GM23248 (cell line): ENCODE results near the gene MAN1C1. TPM values are rescaled to one million over a fixed set of nuclear protein-coding genes. Genes with fewer than 3 reads are reported as not detected.

Source experiments
- DNase-seq: peaks from one replicate; pipeline ENCODE4 v3.0.0-alpha.2; 2015
- H2AFZ ChIP-seq: fragments of 200-600 bp; sonication (generic); 2 replicates; pipeline ENCODE4 v1.6.1; 2016; ENCODE audit warnings: antibody characterized with exemption
- H3F3A ChIP-seq: fragments of 200-600 bp; sonication (generic); 2 replicates; pipeline ENCODE4 v1.6.1; 2016; ENCODE audit warnings: mild to moderate bottlenecking, antibody characterized with exemption, mixed run types; ENCODE audit not compliant: insufficient read depth
- H3K27ac ChIP-seq: fragments of 200-600 bp; sonication (generic); 2 replicates; pipeline ENCODE4 v1.5.1; 2016; ENCODE audit warnings: mild to moderate bottlenecking
- H3K27me3 ChIP-seq: fragments of 200-600 bp; sonication (generic); replicated peaks from 2 replicates; pipeline ENCODE4 v1.6.1; 2016; ENCODE audit warnings: mild to moderate bottlenecking; ENCODE audit not compliant: insufficient read depth
- H3K36me3 ChIP-seq: fragments of 200-600 bp; sonication (generic); 2 replicates; pipeline ENCODE4 v1.6.1; 2016; ENCODE audit warnings: low read depth, mild to moderate bottlenecking
- H3K4me1 ChIP-seq: fragments of 200-600 bp; sonication (generic); 2 replicates; pipeline ENCODE4 v1.6.1; 2016; ENCODE audit warnings: mild to moderate bottlenecking; ENCODE audit not compliant: insufficient read depth
- H3K4me2 ChIP-seq: fragments of 200-600 bp; sonication (generic); one replicate; pipeline ENCODE4 v1.6.1; 2016; ENCODE audit warnings: mild to moderate bottlenecking; ENCODE audit not compliant: unreplicated experiment
- H3K4me3 ChIP-seq: fragments of 200-600 bp; sonication (generic); 2 replicates; pipeline ENCODE4 v1.5.1; 2016; ENCODE audit warnings: mild to moderate bottlenecking
- H3K79me2 ChIP-seq: fragments of 200-600 bp; sonication (generic); 2 replicates; pipeline ENCODE4 v1.6.1; 2016; ENCODE audit warnings: mild to moderate bottlenecking; ENCODE audit not compliant: insufficient read depth
- H3K9ac ChIP-seq: fragments of 200-600 bp; sonication (generic); 2 replicates; pipeline ENCODE4 v1.6.1; 2016; ENCODE audit warnings: mild to moderate bottlenecking
- H3K9me2 ChIP-seq: fragments of 200-600 bp; sonication (generic); 2 replicates; pipeline ENCODE4 v1.6.1; 2016; ENCODE audit warnings: mixed run types, mild to moderate bottlenecking, moderate library complexity; ENCODE audit not compliant: insufficient read depth
- H3K9me3 ChIP-seq: fragments of 200-600 bp; sonication (generic); one replicate; pipeline ENCODE4 v1.6.1; 2017; ENCODE audit warnings: low read depth
- H4K20me1 ChIP-seq: fragments of 200-600 bp; sonication (generic); 2 replicates; pipeline ENCODE4 v1.6.0; 2016; ENCODE audit not compliant: insufficient read depth
- EZH2 ChIP-seq: fragments of 200-600 bp; sonication (generic); IDR thresholded peaks from 2 replicates; pipeline ENCODE4 v1.6.1; 2018; ENCODE audit warnings: antibody characterized with exemption, mild to moderate bottlenecking; ENCODE audit not compliant: insufficient read depth, poor library complexity, severe bottlenecking
- EZH2phosphoT487 ChIP-seq: fragments of 200-600 bp; sonication (generic); IDR thresholded peaks from 2 replicates; pipeline ENCODE4 v1.6.1; 2018; ENCODE audit warnings: antibody characterized with exemption, moderate library complexity, mild to moderate bottlenecking, low read depth; ENCODE audit not compliant: insufficient read depth
- WGBS, 2 experiments: methylation state at CpG; one replicate each; pipeline ENCODE4 v1.1.6; 2015 to 2017; ENCODE audit warnings: low lambda C conversion rate in 2 of 2, low coverage in 1 of 2; ENCODE audit errors: missing lambda C conversion rate in 2 of 2; 5-methylcytosine and 5-hydroxymethylcytosine counted together
- in situ Hi-C: fragments of 300-500 bp; cut with MboI; formaldehyde crosslinking; loops from 2 replicates; pipeline ENCODE4 v1.15.0; 2020
- polyA plus RNA-seq: library from polyadenylated mRNA; unstranded; fragments of >200 nt; fragmentation: Nextera tagmentation; extraction: Ambion mirVana; gene quantifications from 2 replicates; pipeline ENCODE4 v1.2.1, GENCODE V29; 2016
- total RNA-seq: library from RNA; depleted of rRNA; stranded (reverse); fragments of >200 nt; shearing (Covaris generic); gene quantifications from 2 replicates; pipeline ENCODE4 v1.2.3, GENCODE V29; 2014

Gene MAN1C1
- total and polyA plus RNA-seq, 2 experiments from 2014 or later: 0.29 to 1.1 TPM

DNA sequence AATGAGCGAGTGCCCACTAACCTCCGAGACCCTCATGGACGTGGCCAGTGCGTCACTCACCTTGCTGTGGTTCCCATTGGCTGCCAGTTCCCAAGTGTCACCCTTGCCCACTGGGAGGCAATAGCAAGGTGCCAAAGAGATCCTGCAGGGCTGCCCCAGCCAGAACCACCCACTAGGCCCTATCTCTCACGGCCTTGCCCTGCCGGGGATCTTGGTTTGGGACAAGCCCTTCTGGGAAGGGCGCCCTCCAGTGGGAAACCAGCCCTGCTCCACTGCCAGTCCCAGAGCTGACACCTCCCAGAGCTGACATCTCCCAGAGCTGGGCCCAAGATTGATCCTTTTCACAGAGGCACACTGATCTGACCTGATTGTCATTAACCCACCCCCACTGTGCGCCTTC lies 181.3 kb downstream of the MAN1C1 start:
- no peak overlapping the region for H3K27ac ChIP-seq
- whole genome bisulfite sequencing, 2 experiments: 78 to 92% methylated on average over 8 of the region's 8 CpGs
- H3F3A ChIP-seq: 0 out of 2 replicates have a peak, but pooled peaks cover 11% of the 10 kb centered on the region
- no peak overlapping the region for H3K4me2 ChIP-seq
- H4K20me1 ChIP-seq: no peaks in the 10 kb centered on the region
- H3K9ac ChIP-seq: no peak overlapping the region
- peaks cover 19% of the 10 kb centered on the region for H3K79me2 ChIP-seq
- no peaks in the 10 kb centered on the region for H3K36me3 ChIP-seq
- no peaks in the 10 kb centered on the region for H3K9me3 ChIP-seq
- no peak overlapping the region for H3K4me3 ChIP-seq
- no peak for TF ChIP-seq EZH2phosphoT487
- TF ChIP-seq EZH2: no peak
- H2AFZ ChIP-seq: no peak overlapping the region
- peak; percentile 64 for DNase-seq
- in situ Hi-C loops: loop anchor here (10.0 kb wide), 1 partner anchor 183 kb away; the partner anchor contains the start of gene MAN1C1
- H3K27me3 ChIP-seq: no peaks in the 10 kb centered on the region
- H3K9me2 ChIP-seq: no peaks in the 10 kb centered on the region
- peaks cover 6% of the 10 kb centered on the region; the same call in 1 of the 2 replicates for H3K4me1 ChIP-seq

GRCh38 chr1:25798666-25799351 lies 182.2 kb downstream of the MAN1C1 start:
- H3F3A ChIP-seq: peaks cover 20% of the 10 kb centered on the region; the same call in 1 of the 2 replicates
- peaks cover 6% of the 10 kb centered on the region; the same call in 1 of the 2 replicates for H3K4me1 ChIP-seq
- H4K20me1 ChIP-seq: no peaks in the 10 kb centered on the region
- H3K9me2 ChIP-seq: no peaks in the 10 kb centered on the region
- H3K9me3 ChIP-seq: no peaks in the 10 kb centered on the region
- WGBS, 2 experiments: 69% methylated on average over 8 of the region's 8 CpGs
- no peaks in the 10 kb centered on the region for H3K36me3 ChIP-seq
- peaks cover 22% of the 10 kb centered on the region for H3K79me2 ChIP-seq
- DNase-seq: no peak
- no peak overlapping the region for H3K4me2 ChIP-seq
- no peaks in the 10 kb centered on the region for H3K27me3 ChIP-seq
- H3K9ac ChIP-seq: no peak overlapping the region
- no peak overlapping the region for H3K27ac ChIP-seq
- no peak overlapping the region for H2AFZ ChIP-seq
- no peak overlapping the region for H3K4me3 ChIP-seq
- no peak for TF ChIP-seq EZH2phosphoT487
- in situ Hi-C loops: loop anchor here (10.0 kb wide), 1 partner anchor 184 kb away; the partner anchor contains the start of gene MAN1C1

DNA sequence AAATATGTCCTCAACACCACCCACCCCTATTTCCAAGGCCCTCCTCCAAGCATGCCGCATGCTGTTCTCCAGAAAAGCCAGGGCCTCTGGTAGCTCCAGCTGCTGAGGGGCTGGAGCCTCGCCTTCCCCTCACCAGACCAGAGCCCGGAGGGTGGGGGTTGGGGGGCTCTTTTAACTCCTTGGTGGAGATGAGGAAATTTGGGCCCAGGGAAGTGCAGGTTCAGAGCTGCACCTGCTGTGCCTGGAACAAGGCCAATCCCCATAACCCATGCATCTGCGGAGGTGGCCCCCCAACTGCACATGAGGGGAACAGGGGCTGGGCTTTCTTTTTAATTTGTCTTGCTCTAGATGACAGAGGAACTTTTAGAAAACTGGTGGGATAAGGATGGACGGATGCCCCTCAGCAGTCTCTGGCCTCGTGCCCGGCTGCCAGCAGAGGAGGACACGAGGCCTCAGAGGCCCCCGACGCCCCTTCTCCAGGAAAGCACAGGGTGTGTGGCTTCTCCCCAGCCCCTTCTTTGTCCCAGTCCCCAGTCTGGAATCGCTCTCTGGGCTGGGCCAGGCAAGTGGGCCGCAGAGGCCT lies 182.9 kb downstream of the MAN1C1 start:
- H4K20me1 ChIP-seq: no peaks in the 10 kb centered on the region
- peak overlapping the region; percentile 62 for H3K4me2 ChIP-seq
- TF ChIP-seq EZH2 (no peak), EZH2phosphoT487 (no peak)
- no peak overlapping the region for H3K27ac ChIP-seq
- H3K4me3 ChIP-seq: peak overlapping the region; percentile 68
- no peaks in the 10 kb centered on the region for H3K36me3 ChIP-seq
- peaks cover 11% of the 10 kb centered on the region; the same call in 1 of the 2 replicates for H3K4me1 ChIP-seq
- no peaks in the 10 kb centered on the region for H3K9me3 ChIP-seq
- in situ Hi-C loops: loop anchor here (10.0 kb wide), 1 partner anchor 185 kb away; the partner anchor contains the start of gene MAN1C1
- WGBS, 2 experiments: 35% methylated on average over 12 of the region's 12 CpGs
- peak overlapping the region; percentile 91 for H2AFZ ChIP-seq
- no peaks in the 10 kb centered on the region for H3K9me2 ChIP-seq
- DNase-seq: no peak
- H3K9ac ChIP-seq: peak overlapping the region; percentile 81
- H3K27me3 ChIP-seq: no peaks in the 10 kb centered on the region
- H3K79me2 ChIP-seq: peaks cover 22% of the 10 kb centered on the region
- peaks cover 24% of the 10 kb centered on the region; the same call in 1 of the 2 replicates for H3F3A ChIP-seq

- Histone ChIP-seq H3K9me2 (no peaks in the 10 kb centered on the region), H3K27ac (no peak within 1 kb of the TSS), H3K27me3 (no peaks in the 10 kb centered on the region), H3K36me3 (no peaks in the 10 kb centered on the region), H4K20me1 (no peaks in the 10 kb centered on the region), H3K9ac (peak within 1 kb of the TSS; percentile 91), H3K79me2 (peaks cover 26% of the 10 kb centered on the region), H3K4me1 (peaks cover 16% of the 10 kb centered on the region), H3F3A (peaks cover 27% of the 10 kb centered on the region), H2AFZ (peak within 1 kb of the TSS; percentile 91), H3K9me3 (no peaks in the 10 kb centered on the region), H3K4me3 (peak within 1 kb of the TSS; percentile 86), H3K4me2 (peak within 1 kb of the TSS; percentile 90)
- 1 to 2% methylated on average over 32 to 82 of the region's 91 CpGs for WGBS, 2 experiments
- DNase-seq: peak; percentile 66
- in situ Hi-C loops: loop anchor here (10.0 to 25.0 kb wide), 2 partner anchors 185 to 563 kb away; partner anchors contain the start of genes MAN1C1, RSRP1 and SYF2
- no peak for TF ChIP-seq EZH2
- no peak for TF ChIP-seq EZH2phosphoT487
These were observed 183.5 kb downstream of the MAN1C1 start, which contains the start of gene SELENON for GRCh38 chr1:25799935-25800702. SELENON (plus strand) TSS chr1:25800193; CDS start chr1:25800231, 38 bp downstream.
